Stimulated activated effector memory CD8-positive, alpha-beta T cell treated with anti-CD3 and anti-CD28 coated beads, Interleukin-12 subunit alpha, Interleukin-12 subunit beta, amount 100 ng/mL, for 72 hours (primary cell): ENCODE measurements around the gene TULP1.
A peak's percentile ranks its signal among the peaks of the same experiment; 100 is the strongest.

Source experiments
- ATAC-seq: fragments of 150-1000 bp; cut with Tn5 transposase; 2 replicates; pipeline ENCODE4 v1.10.0; 2021
- DNase-seq, 2 donors: peaks; one replicate each; pipeline ENCODE4 v3.0.0; 2021 to 2022; ENCODE audit warnings: low spot score in 2 of 2
- H3K27ac Mint-ChIP-seq: one replicate; pipeline ENCODE4 v1.8.0; 2022; ENCODE audit warnings: mild to moderate bottlenecking, mixed read lengths
- H3K36me3 Mint-ChIP-seq: one replicate; pipeline ENCODE4 v1.8.0; 2022; ENCODE audit warnings: mild to moderate bottlenecking, mixed read lengths
- H3K4me1 Mint-ChIP-seq: one replicate; pipeline ENCODE4 v1.8.0; 2022; ENCODE audit warnings: mixed read lengths
- H3K4me3 Mint-ChIP-seq: one replicate; pipeline ENCODE4 v1.8.0; 2022; ENCODE audit warnings: mild to moderate bottlenecking, mixed read lengths
- H3K9me3 Mint-ChIP-seq: one replicate; pipeline ENCODE4 v1.8.0; 2022; ENCODE audit warnings: mixed read lengths

Gene TULP1

DNA sequence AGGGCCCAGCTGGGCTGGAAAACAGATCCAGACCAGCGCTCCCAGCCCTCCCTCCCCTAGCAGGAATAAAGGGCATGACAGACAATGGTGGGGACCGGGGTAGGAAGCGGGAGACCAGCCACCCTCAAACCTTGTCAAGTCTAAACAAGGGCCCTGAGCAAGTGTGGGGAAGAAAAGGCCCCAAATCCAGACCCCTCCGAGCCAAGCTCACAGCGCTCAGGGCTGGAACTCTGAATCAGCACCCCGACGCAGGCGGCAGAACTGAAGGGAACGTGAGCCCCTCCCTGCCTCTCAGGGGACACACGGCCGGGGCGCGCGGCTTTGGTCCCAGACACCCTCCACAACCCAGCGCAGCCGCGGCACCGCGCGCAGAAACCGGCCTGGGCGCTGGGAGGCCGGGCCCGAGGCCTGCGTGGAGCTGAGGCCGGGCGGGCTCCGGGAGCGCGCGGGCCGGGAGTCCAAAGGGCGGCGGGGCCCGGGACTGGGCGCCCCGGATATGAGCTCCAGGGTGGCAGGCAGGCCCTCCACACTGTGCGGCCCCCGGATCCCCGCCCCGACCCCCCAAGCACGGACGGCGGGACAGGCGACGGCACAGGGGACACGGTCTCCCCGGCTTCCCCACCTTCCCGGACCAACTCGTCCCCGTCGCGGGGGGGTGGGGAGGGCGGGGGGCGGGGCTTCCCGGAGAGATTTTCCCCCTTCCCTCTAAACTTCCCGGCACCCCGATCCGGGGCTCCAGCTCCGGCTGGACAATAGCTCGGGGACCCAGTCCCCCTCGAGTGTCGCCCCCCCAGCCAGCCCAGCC is 16.5 kb downstream of the TULP1 start:
- H3K36me3 Mint-ChIP-seq, result peaks cover 6% of the 10 kb centered on the region
- H3K27ac Mint-ChIP-seq, result no peak overlapping the region

DNA sequence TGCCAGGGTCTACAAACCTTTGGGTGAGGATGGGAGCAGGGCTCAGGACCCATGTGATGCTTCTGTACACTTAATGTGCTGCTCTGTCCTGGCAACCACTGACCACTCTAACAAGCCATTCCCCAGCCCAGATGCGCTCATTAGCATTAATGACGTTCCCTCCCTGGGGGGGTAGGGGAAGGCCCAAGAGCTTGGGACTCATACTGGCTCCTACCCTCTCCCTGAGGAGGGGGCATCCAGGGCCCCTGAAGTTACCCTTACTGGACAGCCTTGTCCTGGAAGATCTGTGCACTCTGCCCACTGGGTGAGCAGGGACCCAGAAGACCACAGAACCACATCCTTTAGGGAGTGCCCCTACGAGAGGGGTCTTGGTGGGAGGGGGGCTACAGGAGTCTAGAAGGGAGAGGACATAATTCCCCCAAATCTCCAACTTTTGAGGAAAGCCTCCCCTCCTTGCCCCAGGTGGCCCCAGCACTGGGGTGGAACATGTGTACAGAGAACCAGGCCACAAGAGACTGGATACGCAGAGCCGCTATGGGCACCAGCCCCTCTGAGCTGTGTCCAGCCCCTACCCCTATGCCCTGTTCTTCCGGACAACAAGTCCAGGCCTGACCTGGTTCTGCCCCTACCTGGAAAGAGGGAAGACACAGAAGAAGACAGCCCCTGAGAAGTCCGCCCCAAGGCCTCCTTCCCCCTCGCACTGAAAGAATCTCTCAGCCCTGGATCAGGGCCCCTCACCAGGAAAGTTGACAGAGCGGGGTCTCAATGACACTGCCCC is 17.2 kb downstream of the TULP1 start:
- H3K36me3 Mint-ChIP-seq, result peaks cover 6% of the 10 kb centered on the region
- no peak overlapping the region for H3K27ac Mint-ChIP-seq
- DNase-seq (no peak), ATAC-seq (no peak)
- H3K4me1 Mint-ChIP-seq, result peaks cover 36% of the 10 kb centered on the region
- no peaks in the 10 kb centered on the region for H3K9me3 Mint-ChIP-seq
- peak overlapping the region; percentile 54 for H3K4me3 Mint-ChIP-seq

More for the DNA sequence above, 16.5 kb downstream of the TULP1 start:
- Mint-ChIP-seq H3K9me3 (no peaks in the 10 kb centered on the region), H3K4me3 (peak overlapping the region; percentile 54), H3K4me1 (peaks cover 36% of the 10 kb centered on the region)
- DNase-seq (no peak), ATAC-seq (no peak)

DNA sequence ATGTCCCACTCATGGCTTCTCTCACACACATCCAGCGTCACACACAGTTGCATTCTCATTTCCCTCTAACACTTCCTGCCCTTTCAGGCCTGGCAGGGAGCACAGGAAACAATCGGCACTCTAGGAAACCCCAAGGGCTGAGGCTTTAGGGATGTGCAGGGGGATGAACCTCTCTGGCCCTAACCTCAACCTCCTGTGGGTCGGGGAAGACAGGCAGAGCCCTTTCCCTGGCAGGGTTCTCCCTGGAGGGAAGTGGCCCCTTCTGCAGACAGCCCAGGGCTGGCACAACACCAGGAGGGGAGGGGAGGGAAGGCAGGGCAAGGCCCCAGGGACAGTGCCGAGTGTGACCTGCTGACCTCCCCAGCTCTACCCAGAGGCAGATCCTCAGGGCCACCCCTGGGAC is 18.5 kb downstream of the TULP1 start:
- Mint-ChIP-seq H3K27ac (no peak overlapping the region), H3K4me3 (no peak overlapping the region), H3K36me3 (peaks cover 6% of the 10 kb centered on the region), H3K4me1 (peaks cover 36% of the 10 kb centered on the region), H3K9me3 (no peaks in the 10 kb centered on the region)
- DNase-seq (no peak), ATAC-seq (no peak)

DNA sequence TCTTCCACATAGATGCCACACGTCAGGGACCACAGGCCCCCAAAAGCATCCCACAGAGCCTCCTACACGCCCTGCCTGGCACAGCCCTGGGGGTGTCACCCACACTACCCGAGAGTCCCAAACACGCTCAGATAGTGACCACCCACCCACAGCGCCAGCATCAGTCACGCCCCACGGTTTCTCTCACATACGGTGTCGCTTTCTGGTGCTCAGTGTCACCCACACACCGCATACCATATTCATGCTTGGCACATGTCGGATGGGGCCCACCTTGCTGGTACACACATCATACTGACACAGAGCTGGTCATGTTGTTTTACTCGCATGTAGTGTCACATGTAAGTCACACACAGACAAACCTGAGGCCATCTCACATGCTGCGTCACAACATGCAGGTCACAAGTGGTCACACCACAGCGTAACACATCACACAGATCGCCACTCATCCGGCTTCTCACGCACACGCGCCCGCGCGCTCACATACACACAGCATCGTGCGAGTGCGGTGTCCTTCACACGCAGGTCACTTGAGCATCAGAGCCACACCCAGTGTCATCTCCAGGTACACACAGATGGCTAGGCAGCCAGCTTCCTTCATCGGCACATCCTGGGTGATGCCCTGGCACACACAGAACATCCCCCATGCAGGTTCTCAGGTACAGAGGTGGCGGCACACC is 19.3 kb downstream of the TULP1 start:
- H3K27ac Mint-ChIP-seq, result peak overlapping the region; percentile 86
- ATAC-seq (peak; percentile 6), DNase-seq (no peak)
- H3K4me1 Mint-ChIP-seq, result peaks cover 31% of the 10 kb centered on the region
- H3K36me3 Mint-ChIP-seq, result peaks cover under 1% of the 10 kb centered on the region
- H3K4me3 Mint-ChIP-seq, result no peak overlapping the region
- H3K9me3 Mint-ChIP-seq, result no peaks in the 10 kb centered on the region

DNA sequence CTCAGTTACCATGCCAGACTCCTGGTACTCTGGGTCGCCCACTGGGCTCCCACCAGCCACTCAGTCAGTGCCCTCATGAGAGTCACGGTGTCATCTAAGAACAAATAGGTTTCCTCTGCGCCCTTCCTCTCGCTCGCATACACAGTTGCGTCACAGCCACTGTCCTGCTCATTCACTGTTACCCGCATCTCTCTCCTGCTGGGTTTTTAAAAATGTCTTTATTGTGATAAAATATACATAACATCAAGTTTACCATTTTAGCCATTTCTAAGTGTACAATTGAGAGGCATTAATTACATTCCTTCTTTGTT is 19.8 kb downstream of the TULP1 start:
- no peak for DNase-seq
- peaks cover 31% of the 10 kb centered on the region for H3K4me1 Mint-ChIP-seq
- H3K4me3 Mint-ChIP-seq, result no peak overlapping the region
- peak overlapping the region; percentile 86 for H3K27ac Mint-ChIP-seq
- no peaks in the 10 kb centered on the region for H3K9me3 Mint-ChIP-seq
- no peak for ATAC-seq
- H3K36me3 Mint-ChIP-seq, result no peaks in the 10 kb centered on the region

DNA sequence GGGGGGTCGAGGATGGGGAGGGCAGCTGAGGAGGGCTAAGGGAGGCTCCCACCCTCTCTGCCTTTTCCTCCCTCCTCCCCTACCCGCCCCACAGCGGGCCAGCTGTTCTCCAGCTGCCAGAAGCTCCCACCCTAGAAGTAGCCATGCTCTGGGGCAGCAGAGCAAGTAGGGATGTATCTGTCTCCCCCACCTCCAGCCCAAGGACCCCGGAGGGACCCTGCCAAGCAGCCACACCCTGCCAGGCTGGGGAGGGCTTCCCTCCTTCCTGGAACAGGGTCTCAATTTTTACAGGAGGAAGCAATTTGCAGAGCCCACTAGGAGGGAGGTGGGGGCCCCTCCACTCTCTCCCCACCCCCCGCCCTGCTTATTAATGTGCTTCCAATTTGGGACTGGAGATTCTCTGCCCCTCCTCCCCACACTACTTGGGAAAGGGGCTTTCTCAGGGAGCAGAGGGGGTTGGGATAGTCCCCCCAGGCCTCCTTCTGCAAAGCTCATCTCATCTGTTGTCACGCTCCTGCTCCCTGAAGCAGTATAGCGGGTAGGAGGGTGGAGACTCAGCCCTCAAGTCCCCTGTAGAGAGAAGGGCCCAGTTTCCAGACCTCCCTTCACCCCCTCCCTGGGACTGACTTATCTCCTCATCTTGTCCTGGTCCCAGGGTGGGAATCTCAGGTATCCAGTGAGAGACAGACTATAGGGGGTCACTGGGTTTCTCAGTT is 20.3 kb downstream of the TULP1 start:
- no peak overlapping the region for H3K4me3 Mint-ChIP-seq
- peaks cover 36% of the 10 kb centered on the region for H3K4me1 Mint-ChIP-seq
- H3K9me3 Mint-ChIP-seq, result no peaks in the 10 kb centered on the region
- no peak for DNase-seq
- H3K36me3 Mint-ChIP-seq, result no peaks in the 10 kb centered on the region
- no peak for ATAC-seq
- H3K27ac Mint-ChIP-seq, result peak overlapping the region; percentile 86

DNA sequence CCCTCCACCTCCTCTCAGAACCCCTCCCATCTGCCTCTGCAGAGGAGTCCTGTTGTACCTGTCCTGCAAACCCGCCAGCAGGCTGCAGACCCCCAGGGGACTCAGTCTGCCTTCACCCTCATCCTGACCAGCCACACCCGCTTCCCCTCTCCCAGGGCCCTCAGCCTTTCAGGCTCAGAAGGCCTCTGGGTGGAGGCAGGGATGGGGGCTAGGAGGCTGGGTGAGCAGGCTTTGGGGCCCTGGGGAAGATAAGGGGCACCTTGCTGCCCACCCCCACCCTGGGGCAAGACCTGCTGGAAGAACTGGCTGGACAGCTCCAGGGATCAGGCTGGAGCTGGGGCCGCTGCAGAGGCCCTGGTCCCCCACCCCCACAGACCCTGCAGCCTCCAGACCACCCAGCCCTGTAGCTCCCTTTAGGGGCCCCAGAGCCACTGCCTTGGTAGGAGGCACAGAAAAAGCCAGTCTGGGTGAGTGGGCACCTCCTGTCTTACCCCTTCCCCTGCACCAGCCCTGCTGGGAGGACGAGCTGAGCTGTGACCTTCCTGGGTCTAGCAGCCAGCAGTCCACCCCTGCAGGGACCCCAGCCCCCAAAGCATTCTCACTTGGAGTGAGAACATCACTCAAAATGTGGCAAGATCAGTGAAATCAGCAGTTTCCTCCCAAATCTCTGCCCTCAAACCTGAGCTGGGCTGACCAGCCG is 21.0 kb downstream of the TULP1 start:
- DNase-seq, result no peak
- Mint-ChIP-seq H3K9me3 (no peaks in the 10 kb centered on the region), H3K4me1 (peaks cover 36% of the 10 kb centered on the region), H3K4me3 (no peak overlapping the region), H3K36me3 (no peaks in the 10 kb centered on the region), H3K27ac (no peak overlapping the region)
- ATAC-seq, result no peak

DNA sequence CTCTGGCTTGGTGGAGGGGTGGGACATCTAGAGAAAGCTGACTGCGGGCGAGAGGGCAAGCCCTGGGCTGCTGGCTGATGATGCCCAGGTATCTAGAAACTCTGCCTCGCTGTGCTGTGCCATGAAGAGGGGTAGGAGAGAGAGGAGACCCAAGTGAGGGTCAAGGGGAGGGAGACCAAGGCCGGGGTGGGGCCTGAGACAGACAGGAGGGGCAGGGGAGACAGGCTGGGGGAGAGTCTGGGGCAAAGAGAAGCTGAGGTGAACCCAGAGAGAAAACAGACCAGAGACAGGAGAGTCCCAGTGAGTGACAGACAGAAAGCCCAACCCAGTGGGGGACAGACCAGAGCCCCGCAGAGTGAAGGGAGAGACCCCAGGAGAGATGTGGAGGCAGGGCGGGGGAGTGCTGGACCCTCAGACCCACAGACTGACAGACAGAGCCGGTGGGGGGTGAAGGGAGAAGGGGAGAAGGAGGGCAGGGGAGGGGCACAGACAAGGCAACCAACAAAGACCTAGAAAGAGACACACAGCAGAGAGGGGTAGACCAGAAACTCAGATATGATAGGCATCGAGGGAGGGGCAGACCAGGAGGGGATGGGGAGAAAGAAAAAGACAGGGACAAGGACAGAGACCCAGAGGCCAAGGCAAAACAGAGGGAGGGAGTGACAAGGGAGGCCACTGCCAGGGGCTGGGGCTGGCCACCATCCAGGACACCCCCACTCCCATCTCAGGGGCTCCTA is 21.7 kb downstream of the TULP1 start:
- Mint-ChIP-seq H3K4me1 (peaks cover 36% of the 10 kb centered on the region), H3K27ac (no peak overlapping the region), H3K9me3 (no peaks in the 10 kb centered on the region), H3K4me3 (no peak overlapping the region), H3K36me3 (no peaks in the 10 kb centered on the region)
- ATAC-seq, result no peak
- no peak for DNase-seq

DNA sequence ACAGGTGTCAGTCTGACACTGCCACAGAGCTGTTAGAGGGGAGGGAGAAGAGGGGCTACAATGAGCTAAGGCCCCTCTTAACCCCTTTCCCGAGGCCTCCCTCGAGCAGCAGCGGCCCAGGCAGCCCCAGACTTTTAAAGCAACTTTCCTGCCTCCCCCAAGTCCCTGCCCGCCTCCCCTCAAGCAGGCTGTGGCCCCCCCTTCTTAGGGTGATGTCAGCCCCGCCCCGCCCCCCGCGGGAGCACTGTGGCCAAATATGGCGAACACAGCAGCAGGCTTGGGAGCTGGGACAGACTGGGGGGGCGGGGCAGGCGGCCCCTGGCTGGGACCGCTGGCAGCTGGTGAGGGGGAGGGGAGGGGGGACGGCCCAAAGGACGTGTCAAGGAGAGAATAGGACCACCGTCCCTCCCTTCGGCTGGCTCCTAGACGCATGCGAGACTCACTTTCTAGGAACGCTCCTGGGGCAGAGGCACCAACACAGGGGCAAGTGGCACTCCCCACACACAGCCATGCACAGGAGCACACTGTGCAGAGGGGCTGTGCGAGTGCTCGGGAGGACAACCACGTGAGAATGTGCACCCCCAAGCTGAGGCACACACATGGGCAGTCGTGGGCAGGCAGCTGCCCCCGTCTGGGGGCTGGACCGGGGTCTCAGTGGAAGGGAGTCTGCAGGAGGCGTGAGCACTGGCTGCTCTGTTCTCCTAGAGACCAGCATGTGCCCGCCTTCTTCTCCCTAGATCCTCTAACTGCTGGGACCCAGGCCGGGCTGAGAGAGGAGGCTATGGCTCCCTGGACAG is 22.5 kb downstream of the TULP1 start:
- H3K36me3 Mint-ChIP-seq, result no peaks in the 10 kb centered on the region
- no peak overlapping the region for H3K4me3 Mint-ChIP-seq
- no peak for DNase-seq
- no peak overlapping the region for H3K27ac Mint-ChIP-seq
- peaks cover 36% of the 10 kb centered on the region for H3K4me1 Mint-ChIP-seq
- no peak for ATAC-seq
- H3K9me3 Mint-ChIP-seq, result no peaks in the 10 kb centered on the region

DNA sequence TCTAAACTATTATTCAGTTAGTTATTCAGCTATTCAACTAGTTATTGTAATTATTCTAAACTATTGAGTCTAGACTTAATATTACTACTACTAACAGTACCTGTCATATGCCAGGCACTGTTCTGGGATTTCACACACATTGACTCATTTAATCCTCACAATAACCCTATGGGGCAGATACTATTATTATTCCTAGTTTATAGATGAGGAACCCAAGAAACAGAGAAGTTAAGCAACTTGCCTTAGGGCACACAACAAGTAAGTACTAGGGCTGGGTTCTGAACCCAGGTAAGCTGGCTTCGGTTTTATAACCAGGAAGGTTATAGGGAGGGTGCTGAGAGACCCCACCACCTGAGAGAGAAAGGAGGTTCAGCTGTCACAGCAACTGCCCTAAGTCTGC is 23.6 kb downstream of the TULP1 start:
- Mint-ChIP-seq H3K27ac (no peak overlapping the region), H3K9me3 (no peaks in the 10 kb centered on the region), H3K36me3 (no peaks in the 10 kb centered on the region), H3K4me1 (peaks cover 27% of the 10 kb centered on the region), H3K4me3 (no peak overlapping the region)
- no peak for DNase-seq
- ATAC-seq, result no peak

DNA sequence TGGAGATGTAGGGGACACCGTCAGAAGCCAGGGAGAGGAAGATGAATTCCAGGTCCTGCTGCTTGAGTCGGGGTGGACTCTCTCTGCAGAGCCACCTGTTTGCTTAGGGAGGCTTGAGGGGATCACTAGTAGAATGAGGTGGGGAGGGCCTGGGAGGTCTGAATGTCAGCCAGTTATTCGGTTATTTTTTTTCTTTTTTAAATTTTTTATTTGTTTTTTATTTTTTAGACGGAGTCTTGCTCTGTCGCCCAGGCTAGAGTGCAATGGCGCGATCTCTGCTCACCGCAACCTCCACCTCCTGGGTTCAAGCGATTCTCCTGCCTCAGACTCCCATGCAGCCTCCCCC is 24.2 kb downstream of the TULP1 start:
- no peak for ATAC-seq
- DNase-seq, result no peak
- H3K4me3 Mint-ChIP-seq, result no peak overlapping the region
- H3K36me3 Mint-ChIP-seq, result no peaks in the 10 kb centered on the region
- H3K4me1 Mint-ChIP-seq, result peaks cover 21% of the 10 kb centered on the region
- peak overlapping the region; percentile 76 for H3K27ac Mint-ChIP-seq
- no peaks in the 10 kb centered on the region for H3K9me3 Mint-ChIP-seq

DNA sequence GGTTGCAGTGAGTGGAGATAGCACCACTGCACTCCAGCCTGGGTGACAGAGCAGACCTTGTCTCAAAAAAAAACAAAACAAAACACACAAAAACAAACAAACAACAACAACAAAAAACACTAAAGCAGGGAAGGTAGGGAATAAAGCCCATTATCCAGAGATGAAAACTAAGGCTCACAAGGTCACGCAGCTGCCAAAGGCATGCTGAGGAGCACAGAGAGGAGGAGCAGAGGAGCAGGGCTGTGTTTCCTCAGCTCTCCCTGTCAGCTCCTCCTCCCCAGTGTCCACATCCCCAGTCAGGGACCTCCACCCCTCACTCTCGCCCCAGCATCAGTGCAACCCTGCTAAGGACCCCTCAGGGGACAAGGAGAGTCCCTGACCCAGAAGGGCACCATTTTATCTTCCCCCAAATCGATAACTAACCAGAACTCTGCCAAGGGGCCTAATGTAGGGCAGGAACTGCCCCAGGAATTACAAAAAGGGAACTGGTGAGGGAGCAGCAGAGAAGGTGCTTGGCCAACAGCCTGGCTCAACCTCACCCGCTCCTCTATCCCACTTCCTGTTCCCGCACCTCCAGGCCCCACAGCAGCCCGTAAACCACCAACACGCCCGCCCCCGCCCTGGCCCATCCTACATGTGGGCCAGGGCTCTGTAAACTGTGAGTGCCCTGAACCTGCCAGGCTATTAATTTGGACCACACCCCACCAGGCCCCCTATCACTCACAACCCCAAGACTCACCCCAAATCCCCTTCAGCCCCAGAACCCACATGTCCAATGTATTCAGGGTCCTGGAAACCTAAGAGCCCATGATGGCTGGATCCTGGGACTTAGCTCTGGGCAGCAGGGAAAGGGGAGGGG is 24.8 kb downstream of the TULP1 start:
- DNase-seq, result no peak
- peaks cover 15% of the 10 kb centered on the region for H3K4me1 Mint-ChIP-seq

More for the DNA sequence above, 24.8 kb downstream of the TULP1 start:
- Mint-ChIP-seq H3K27ac (peak overlapping the region; percentile 76), H3K36me3 (no peaks in the 10 kb centered on the region), H3K4me3 (no peak overlapping the region), H3K9me3 (no peaks in the 10 kb centered on the region)
- no peak for ATAC-seq
